GM23338 (cell line): ENCODE results near the gene PNPLA1. TPM values are rescaled to one million over a fixed set of nuclear protein-coding genes. Genes with fewer than 3 reads are reported as not detected.

Source experiments
- ATAC-seq: fragments of 200-7000 bp; cut with Tn5 transposase; 3 replicates; pipeline ENCODE4 v1.9.1; 2020
- DNase-seq: peaks from one replicate; pipeline ENCODE4 v3.0.0-alpha.2; 2015; ENCODE audit warnings: low spot score
- H2AFZ ChIP-seq: fragments of 200-600 bp; sonication (generic); 2 replicates; pipeline ENCODE4 v1.8.0; 2016; ENCODE audit warnings: antibody characterized with exemption, mild to moderate bottlenecking, moderate library complexity
- H3F3A ChIP-seq: fragments of 200-600 bp; sonication (generic); replicated peaks from 2 replicates; pipeline ENCODE4 v1.8.0; 2017; ENCODE audit warnings: antibody characterized with exemption, mixed run types, low read depth
- H3K27ac ChIP-seq: fragments of 200-600 bp; sonication (generic); 2 replicates; pipeline ENCODE4 v1.6.1; 2016; ENCODE audit warnings: low read depth
- H3K27me3 ChIP-seq: fragments of 200-600 bp; sonication (generic); 2 replicates; pipeline ENCODE4 v1.8.0; 2016; ENCODE audit warnings: mild to moderate bottlenecking, mixed run types, moderate library complexity; ENCODE audit not compliant: insufficient read depth
- H3K36me3 ChIP-seq: fragments of 200-600 bp; sonication (generic); 2 replicates; pipeline ENCODE4 v1.8.0; 2016; ENCODE audit warnings: mild to moderate bottlenecking; ENCODE audit not compliant: insufficient read depth
- H3K4me1 ChIP-seq: fragments of 200-600 bp; sonication (generic); 2 replicates; pipeline ENCODE4 v1.8.0; 2016; ENCODE audit warnings: mild to moderate bottlenecking, moderate library complexity; ENCODE audit not compliant: insufficient read depth
- H3K4me2 ChIP-seq: fragments of 200-600 bp; sonication (generic); 2 replicates; pipeline ENCODE4 v1.7.1; 2017; ENCODE audit warnings: mixed run types
- H3K4me3 ChIP-seq: fragments of 200-600 bp; sonication (generic); 2 replicates; pipeline ENCODE4 v1.6.1; 2016; ENCODE audit warnings: mixed run types
- H3K79me2 ChIP-seq: fragments of 200-600 bp; sonication (generic); replicated peaks from 2 replicates; pipeline ENCODE4 v1.8.0; 2017; ENCODE audit warnings: mild to moderate bottlenecking; ENCODE audit not compliant: insufficient read depth
- H3K9me2 ChIP-seq: fragments of 200-600 bp; sonication (generic); 2 replicates; pipeline ENCODE4 v1.8.0; 2017; ENCODE audit not compliant: insufficient read depth
- H4K20me1 ChIP-seq: fragments of 200-600 bp; sonication (generic); replicated peaks from 2 replicates; pipeline ENCODE4 v1.8.0; 2017; ENCODE audit warnings: mild to moderate bottlenecking; ENCODE audit not compliant: insufficient read depth
- H3K27ac Mint-ChIP-seq: 2 replicates; pipeline ENCODE4 v1.8.0; 2020; ENCODE audit warnings: inconsistent platforms, mild to moderate bottlenecking, moderate library complexity, mixed read lengths
- H3K27me3 Mint-ChIP-seq: 3 replicates; pipeline ENCODE4 v1.8.0; 2022; ENCODE audit warnings: low read depth, mild to moderate bottlenecking, moderate library complexity, mixed read lengths, inconsistent platforms; ENCODE audit not compliant: insufficient read depth, poor library complexity
- H3K36me3 Mint-ChIP-seq: 3 replicates; pipeline ENCODE4 v1.8.0; 2021; ENCODE audit warnings: low read depth, mild to moderate bottlenecking, inconsistent platforms, moderate library complexity, mixed read lengths
- H3K4me1 Mint-ChIP-seq: 3 replicates; pipeline ENCODE4 v1.8.0; 2020; ENCODE audit warnings: mild to moderate bottlenecking, inconsistent platforms, mixed read lengths
- H3K4me3 Mint-ChIP-seq: 3 replicates; pipeline ENCODE4 v1.8.0; 2021; ENCODE audit warnings: moderate library complexity, mild to moderate bottlenecking, inconsistent platforms, mixed read lengths
- H3K9me3 Mint-ChIP-seq: 3 replicates; pipeline ENCODE4 v1.8.0; 2020; ENCODE audit warnings: moderate library complexity, mild to moderate bottlenecking, inconsistent platforms, mixed read lengths
- EZH2 ChIP-seq: fragments of 200-600 bp; sonication (generic); IDR thresholded peaks from one replicate; pipeline ENCODE4 v1.8.0; 2017; ENCODE audit warnings: antibody characterized with exemption, mild to moderate bottlenecking, low read depth; ENCODE audit not compliant: unreplicated experiment
- EZH2phosphoT487 ChIP-seq: fragments of 200-600 bp; sonication (generic); IDR thresholded peaks from one replicate; pipeline ENCODE4 v1.8.1; 2018; ENCODE audit warnings: antibody characterized with exemption; ENCODE audit not compliant: unreplicated experiment
- NANOG ChIP-seq: IDR thresholded peaks from 2 replicates; pipeline ENCODE4 v1.6.1; 2016; ENCODE audit warnings: antibody characterized with exemption, borderline replicate concordance
- POLR2AphosphoS5 ChIP-seq: IDR thresholded peaks from 2 replicates; pipeline ENCODE4 v1.6.1; 2016; ENCODE audit warnings: antibody characterized with exemption, low read depth
- STAT1 ChIP-seq: IDR thresholded peaks from one replicate; pipeline ENCODE4 v1.6.1; 2016; ENCODE audit warnings: antibody characterized with exemption; ENCODE audit not compliant: unreplicated experiment
- ZNF114 ChIP-seq: fragments of 250-450 bp; sonication (Bioruptor Pico); IDR thresholded peaks from 2 replicates; pipeline ENCODE4 v1.5.0; 2020; ENCODE audit warnings: mild to moderate bottlenecking, moderate library complexity
- ZNF331 ChIP-seq: fragments of 250-450 bp; sonication (Bioruptor Pico); IDR thresholded peaks from 2 replicates; pipeline ENCODE4 v1.5.0; 2020; ENCODE audit warnings: low read depth, mild to moderate bottlenecking, moderate library complexity
- polyA plus RNA-seq: library from polyadenylated mRNA; unstranded; fragments of >200 nt; fragmentation: Nextera tagmentation; extraction: Ambion mirVana; gene quantifications from 2 replicates; pipeline ENCODE4 v1.2.1, GENCODE V29; 2016
- total RNA-seq: library from RNA; depleted of rRNA; stranded (reverse); fragments of >200 nt; shearing (Covaris generic); gene quantifications from 2 replicates; pipeline ENCODE4 v1.2.3, GENCODE V29; 2014
- TF ChIP-seq, protein P1 (sequence below): fragments of 250-450 bp; sonication (Bioruptor Pico); IDR thresholded peaks from 2 replicates; pipeline ENCODE4 v1.5.0; 2020; ENCODE audit warnings: mild to moderate bottlenecking, moderate library complexity
- TF ChIP-seq, protein P2 (sequence below): IDR thresholded peaks from one replicate; pipeline ENCODE4 v1.6.1; 2018; ENCODE audit warnings: antibody characterized with exemption; ENCODE audit not compliant: unreplicated experiment
- TF ChIP-seq, protein P3 (sequence below): IDR thresholded peaks from 2 replicates; pipeline ENCODE4 v1.6.1; 2016; ENCODE audit warnings: antibody characterized with exemption
- TF ChIP-seq, protein P4 (sequence below), 2 experiments: fragments of 200-600 bp in 1 of 2; sonication (generic) in 1 of 2; conservative IDR thresholded peaks; 2 replicates each; pipeline versions ENCODE4 v1.5.1 to v1.6.1; 2016 to 2017; ENCODE audit warnings: antibody characterized with exemption in 2 of 2, low read depth in 2 of 2, mild to moderate bottlenecking in 2 of 2, moderate library complexity in 1 of 2

Gene PNPLA1
- total and polyA plus RNA-seq, 2 experiments from 2014 or later: not detected

DNA sequence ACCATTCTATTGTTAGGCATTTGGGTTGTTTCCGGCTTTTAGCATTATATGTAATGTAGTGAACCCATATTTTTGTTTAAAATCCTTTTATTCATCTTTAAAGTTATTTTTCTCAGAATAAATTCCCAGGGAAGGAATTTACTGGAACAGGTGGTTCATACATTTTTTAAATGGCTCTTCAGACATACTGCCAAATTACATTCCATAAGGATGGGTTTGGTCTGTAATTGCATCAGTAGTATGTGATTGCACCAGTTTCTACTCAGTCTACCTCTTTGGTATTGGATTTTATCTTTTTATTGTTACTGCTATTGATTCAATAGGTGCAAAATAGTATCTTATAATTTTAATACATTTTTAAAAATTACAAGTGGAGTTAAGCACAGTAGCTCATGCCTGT lies 46.2 kb upstream of the PNPLA1 start:
- H3K27ac Mint-ChIP-seq: no peak overlapping the region
- no peak for ATAC-seq
- no peaks in the 10 kb centered on the region for H3K4me1 Mint-ChIP-seq
- no peak for DNase-seq
- Histone ChIP-seq H4K20me1 (peaks cover 8% of the 10 kb centered on the region), H2AFZ (no peak overlapping the region), H3K36me3 (peaks cover 34% of the 10 kb centered on the region), H3K79me2 (no peaks in the 10 kb centered on the region), H3K27ac (no peak overlapping the region), H3K4me1 (no peaks in the 10 kb centered on the region), H3F3A (no peaks in the 10 kb centered on the region), H3K9me2 (no peaks in the 10 kb centered on the region), H3K4me3 (no peak overlapping the region), H3K27me3 (no peaks in the 10 kb centered on the region), H3K4me2 (no peak overlapping the region)
- peaks cover 56% of the 10 kb centered on the region for H3K36me3 Mint-ChIP-seq
- no peak for TF ChIP-seq NANOG
- no peak for TF ChIP-seq EZH2phosphoT487
- TF ChIP-seq ZNF114 (CRISPR knock-in tag): no peak
- TF ChIP-seq, protein P1, sequence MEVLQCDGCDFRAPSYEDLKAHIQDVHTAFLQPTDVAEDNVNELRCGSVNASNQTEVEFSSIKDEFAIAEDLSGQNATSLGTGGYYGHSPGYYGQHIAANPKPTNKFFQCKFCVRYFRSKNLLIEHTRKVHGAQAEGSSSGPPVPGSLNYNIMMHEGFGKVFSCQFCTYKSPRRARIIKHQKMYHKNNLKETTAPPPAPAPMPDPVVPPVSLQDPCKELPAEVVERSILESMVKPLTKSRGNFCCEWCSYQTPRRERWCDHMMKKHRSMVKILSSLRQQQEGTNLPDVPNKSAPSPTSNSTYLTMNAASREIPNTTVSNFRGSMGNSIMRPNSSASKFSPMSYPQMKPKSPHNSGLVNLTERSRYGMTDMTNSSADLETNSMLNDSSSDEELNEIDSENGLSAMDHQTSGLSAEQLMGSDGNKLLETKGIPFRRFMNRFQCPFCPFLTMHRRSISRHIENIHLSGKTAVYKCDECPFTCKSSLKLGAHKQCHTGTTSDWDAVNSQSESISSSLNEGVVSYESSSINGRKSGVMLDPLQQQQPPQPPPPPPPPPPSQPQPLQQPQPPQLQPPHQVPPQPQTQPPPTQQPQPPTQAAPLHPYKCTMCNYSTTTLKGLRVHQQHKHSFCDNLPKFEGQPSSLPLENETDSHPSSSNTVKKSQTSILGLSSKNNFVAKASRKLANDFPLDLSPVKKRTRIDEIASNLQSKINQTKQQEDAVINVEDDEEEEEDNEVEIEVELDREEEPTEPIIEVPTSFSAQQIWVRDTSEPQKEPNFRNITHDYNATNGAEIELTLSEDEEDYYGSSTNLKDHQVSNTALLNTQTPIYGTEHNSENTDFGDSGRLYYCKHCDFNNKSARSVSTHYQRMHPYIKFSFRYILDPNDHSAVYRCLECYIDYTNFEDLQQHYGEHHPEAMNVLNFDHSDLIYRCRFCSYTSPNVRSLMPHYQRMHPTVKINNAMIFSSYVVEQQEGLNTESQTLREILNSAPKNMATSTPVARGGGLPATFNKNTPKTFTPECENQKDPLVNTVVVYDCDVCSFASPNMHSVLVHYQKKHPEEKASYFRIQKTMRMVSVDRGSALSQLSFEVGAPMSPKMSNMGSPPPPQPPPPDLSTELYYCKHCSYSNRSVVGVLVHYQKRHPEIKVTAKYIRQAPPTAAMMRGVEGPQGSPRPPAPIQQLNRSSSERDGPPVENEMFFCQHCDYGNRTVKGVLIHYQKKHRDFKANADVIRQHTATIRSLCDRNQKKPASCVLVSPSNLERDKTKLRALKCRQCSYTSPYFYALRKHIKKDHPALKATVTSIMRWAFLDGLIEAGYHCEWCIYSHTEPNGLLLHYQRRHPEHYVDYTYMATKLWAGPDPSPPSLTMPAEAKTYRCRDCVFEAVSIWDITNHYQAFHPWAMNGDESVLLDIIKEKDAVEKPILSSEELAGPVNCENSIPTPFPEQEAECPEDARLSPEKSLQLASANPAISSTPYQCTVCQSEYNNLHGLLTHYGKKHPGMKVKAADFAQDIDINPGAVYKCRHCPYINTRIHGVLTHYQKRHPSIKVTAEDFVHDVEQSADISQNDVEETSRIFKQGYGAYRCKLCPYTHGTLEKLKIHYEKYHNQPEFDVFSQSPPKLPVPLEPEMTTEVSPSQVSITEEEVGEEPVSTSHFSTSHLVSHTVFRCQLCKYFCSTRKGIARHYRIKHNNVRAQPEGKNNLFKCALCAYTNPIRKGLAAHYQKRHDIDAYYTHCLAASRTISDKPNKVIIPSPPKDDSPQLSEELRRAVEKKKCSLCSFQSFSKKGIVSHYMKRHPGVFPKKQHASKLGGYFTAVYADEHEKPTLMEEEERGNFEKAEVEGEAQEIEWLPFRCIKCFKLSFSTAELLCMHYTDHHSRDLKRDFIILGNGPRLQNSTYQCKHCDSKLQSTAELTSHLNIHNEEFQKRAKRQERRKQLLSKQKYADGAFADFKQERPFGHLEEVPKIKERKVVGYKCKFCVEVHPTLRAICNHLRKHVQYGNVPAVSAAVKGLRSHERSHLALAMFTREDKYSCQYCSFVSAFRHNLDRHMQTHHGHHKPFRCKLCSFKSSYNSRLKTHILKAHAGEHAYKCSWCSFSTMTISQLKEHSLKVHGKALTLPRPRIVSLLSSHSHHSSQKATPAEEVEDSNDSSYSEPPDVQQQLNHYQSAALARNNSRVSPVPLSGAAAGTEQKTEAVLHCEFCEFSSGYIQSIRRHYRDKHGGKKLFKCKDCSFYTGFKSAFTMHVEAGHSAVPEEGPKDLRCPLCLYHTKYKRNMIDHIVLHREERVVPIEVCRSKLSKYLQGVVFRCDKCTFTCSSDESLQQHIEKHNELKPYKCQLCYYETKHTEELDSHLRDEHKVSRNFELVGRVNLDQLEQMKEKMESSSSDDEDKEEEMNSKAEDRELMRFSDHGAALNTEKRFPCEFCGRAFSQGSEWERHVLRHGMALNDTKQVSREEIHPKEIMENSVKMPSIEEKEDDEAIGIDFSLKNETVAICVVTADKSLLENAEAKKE: no peak
- TF ChIP-seq, protein P2, sequence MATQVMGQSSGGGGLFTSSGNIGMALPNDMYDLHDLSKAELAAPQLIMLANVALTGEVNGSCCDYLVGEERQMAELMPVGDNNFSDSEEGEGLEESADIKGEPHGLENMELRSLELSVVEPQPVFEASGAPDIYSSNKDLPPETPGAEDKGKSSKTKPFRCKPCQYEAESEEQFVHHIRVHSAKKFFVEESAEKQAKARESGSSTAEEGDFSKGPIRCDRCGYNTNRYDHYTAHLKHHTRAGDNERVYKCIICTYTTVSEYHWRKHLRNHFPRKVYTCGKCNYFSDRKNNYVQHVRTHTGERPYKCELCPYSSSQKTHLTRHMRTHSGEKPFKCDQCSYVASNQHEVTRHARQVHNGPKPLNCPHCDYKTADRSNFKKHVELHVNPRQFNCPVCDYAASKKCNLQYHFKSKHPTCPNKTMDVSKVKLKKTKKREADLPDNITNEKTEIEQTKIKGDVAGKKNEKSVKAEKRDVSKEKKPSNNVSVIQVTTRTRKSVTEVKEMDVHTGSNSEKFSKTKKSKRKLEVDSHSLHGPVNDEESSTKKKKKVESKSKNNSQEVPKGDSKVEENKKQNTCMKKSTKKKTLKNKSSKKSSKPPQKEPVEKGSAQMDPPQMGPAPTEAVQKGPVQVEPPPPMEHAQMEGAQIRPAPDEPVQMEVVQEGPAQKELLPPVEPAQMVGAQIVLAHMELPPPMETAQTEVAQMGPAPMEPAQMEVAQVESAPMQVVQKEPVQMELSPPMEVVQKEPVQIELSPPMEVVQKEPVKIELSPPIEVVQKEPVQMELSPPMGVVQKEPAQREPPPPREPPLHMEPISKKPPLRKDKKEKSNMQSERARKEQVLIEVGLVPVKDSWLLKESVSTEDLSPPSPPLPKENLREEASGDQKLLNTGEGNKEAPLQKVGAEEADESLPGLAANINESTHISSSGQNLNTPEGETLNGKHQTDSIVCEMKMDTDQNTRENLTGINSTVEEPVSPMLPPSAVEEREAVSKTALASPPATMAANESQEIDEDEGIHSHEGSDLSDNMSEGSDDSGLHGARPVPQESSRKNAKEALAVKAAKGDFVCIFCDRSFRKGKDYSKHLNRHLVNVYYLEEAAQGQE: no peak
- TF ChIP-seq, protein P3, sequence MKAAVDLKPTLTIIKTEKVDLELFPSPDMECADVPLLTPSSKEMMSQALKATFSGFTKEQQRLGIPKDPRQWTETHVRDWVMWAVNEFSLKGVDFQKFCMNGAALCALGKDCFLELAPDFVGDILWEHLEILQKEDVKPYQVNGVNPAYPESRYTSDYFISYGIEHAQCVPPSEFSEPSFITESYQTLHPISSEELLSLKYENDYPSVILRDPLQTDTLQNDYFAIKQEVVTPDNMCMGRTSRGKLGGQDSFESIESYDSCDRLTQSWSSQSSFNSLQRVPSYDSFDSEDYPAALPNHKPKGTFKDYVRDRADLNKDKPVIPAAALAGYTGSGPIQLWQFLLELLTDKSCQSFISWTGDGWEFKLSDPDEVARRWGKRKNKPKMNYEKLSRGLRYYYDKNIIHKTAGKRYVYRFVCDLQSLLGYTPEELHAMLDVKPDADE: no peak
- no peak for TF ChIP-seq POLR2AphosphoS5
- no peak for TF ChIP-seq EZH2
- no peak for TF ChIP-seq STAT1
- TF ChIP-seq ZNF331: no peak
- TF ChIP-seq, protein P4, sequence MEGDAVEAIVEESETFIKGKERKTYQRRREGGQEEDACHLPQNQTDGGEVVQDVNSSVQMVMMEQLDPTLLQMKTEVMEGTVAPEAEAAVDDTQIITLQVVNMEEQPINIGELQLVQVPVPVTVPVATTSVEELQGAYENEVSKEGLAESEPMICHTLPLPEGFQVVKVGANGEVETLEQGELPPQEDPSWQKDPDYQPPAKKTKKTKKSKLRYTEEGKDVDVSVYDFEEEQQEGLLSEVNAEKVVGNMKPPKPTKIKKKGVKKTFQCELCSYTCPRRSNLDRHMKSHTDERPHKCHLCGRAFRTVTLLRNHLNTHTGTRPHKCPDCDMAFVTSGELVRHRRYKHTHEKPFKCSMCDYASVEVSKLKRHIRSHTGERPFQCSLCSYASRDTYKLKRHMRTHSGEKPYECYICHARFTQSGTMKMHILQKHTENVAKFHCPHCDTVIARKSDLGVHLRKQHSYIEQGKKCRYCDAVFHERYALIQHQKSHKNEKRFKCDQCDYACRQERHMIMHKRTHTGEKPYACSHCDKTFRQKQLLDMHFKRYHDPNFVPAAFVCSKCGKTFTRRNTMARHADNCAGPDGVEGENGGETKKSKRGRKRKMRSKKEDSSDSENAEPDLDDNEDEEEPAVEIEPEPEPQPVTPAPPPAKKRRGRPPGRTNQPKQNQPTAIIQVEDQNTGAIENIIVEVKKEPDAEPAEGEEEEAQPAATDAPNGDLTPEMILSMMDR (conservative IDR thresholded peaks at IDR 0.05; ENCODE audit: low read depth in 2 of 2): no peak
- no peaks in the 10 kb centered on the region for H3K9me3 Mint-ChIP-seq
- no peaks in the 10 kb centered on the region for H3K27me3 Mint-ChIP-seq
- H3K4me3 Mint-ChIP-seq: no peak overlapping the region
